GM21515 (cell line): Measurements from ENCODE around the gene FOCAD.

Source experiments
- ATAC-seq: cut with Tn5 transposase; IDR thresholded peaks from one replicate; pipeline ENCODE4 v1.9.1; 2021; ENCODE audit not compliant: unreplicated experiment

The FOCAD gene

GRCh38 chr9:21001581-21001980 is 317.5 kb downstream of the FOCAD start:
- ATAC-seq, result no peak

DNA sequence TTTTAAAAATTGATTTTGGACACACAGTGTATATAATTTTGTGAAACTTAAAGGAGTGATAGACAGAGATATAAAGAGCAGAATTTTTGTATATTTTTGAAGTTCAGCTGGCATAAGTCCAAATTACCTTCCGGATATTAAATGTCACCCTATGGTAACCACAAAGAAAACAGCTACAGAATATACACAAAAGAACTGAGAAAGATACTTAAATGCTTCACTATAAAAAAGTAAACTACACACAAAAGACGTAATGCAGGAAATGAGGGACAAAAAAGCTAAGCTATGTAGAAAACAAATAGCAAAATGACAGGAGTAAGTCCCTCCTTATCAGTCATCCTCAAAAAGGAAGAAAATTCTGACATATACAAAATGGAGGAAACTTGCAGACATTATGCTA is 318.0 kb downstream of the FOCAD start:
- no peak for ATAC-seq

GRCh38 chr9:21015129-21015815 is 331.2 kb downstream of the FOCAD start:
- no peak for ATAC-seq

DNA sequence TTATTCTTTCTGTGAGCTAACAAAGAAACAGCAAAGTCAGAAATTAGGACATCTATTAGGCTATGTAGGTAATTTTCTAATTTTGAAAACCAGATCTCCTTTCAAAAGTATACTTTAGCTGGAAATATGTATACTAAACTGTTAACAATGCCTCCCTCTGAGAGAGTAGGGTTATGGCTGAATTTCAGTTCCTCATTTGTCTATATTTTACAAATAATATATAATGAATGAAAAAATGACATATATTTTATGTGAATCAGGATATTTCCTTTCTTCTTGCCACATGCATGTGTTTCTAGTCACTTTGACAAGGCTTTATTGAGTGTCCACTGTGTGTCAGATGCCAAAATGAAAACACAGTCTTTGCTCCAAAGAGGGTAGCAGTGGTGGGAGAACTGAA is 331.9 kb downstream of the FOCAD start:
- ATAC-seq, result no peak

- no peak for ATAC-seq
Observed at GRCh38 chr9:21016701-21017491, 332.8 kb downstream of the FOCAD start.

GRCh38 chr9:21018177-21018576 is 334.1 kb downstream of the FOCAD start:
- no peak for ATAC-seq

GRCh38 chr9:21023861-21024260 is 339.8 kb downstream of the FOCAD start:
- ATAC-seq, result no peak

DNA sequence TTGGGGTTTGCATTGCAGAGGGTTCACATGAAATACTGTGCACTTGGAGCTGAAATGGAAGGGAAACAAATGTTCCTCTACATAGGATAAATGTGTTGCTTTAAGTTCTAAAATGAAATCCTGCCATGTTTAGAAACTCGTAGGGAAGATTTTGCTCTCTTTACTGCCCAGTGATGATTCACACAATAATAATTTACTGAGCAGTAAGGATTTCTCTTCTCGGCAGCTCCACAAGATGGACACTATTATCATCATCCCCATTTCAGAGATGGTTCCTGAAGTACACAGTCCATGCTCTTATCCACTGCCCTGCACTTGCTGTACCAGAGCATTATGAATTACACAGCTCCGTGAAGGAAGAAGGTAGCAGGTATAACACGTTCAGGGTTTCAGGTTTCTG is 343.2 kb downstream of the FOCAD start:
- no peak for ATAC-seq

- no peak for ATAC-seq
Observed at GRCh38 chr9:21028466-21028865, 344.4 kb downstream of the FOCAD start.

- ATAC-seq, result no peak
Observed at GRCh38 chr9:21029661-21030060, 345.6 kb downstream of the FOCAD start.

- peak; percentile 71 for ATAC-seq
Observed at GRCh38 chr9:21030389-21031035, 346.5 kb downstream of the FOCAD start.

GRCh38 chr9:21031091-21031807 is 347.2 kb downstream of the FOCAD start, which contains the start of gene HACD4:
Gene HACD4 (minus strand): TSS chr9:21031640. CDS start chr9:21031590, 50 bp downstream.
- peak; percentile 81 for ATAC-seq

DNA sequence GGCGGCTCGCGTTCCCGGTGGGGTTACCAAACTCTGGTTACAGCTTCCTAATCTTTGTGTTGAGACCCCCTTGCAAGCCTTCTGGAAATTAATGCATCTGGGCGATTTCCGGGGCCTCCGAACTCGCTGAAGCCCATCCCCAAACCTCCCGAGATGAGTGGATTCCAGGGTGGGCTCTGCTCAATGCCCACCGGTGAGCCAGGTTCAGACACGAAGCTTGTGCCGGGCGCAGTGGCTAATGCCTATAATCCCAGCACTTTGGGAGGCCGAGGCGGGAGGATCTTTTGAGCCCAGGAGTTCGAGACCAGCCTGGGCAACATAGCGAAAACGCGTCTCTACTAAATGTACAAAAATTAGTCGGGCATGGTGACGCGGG is 347.7 kb downstream of the FOCAD start:
- no peak for ATAC-seq

GRCh38 chr9:21037278-21037677 is 353.2 kb downstream of the FOCAD start:
- ATAC-seq, result no peak

- ATAC-seq, result no peak
Observed at GRCh38 chr9:21039302-21039701, 355.2 kb downstream of the FOCAD start.

DNA sequence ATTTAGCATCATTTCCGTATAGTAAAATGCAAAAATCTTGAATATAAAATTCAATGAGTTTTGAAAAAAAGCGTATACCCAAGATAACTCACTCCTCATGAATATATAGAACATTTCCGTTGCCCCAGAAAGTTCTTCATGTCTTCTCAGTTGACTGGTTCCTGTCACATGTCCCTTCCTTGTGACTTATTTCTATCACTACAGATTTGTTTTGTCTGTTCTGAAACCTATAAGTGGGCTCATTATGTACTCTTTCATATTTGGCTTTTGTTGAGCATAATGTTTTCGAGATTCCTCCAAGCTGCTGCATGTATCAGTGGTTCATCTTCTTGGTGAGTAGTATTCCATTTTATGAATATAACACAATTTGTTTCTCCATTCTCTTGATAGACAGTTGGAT is 358.4 kb downstream of the FOCAD start:
- no peak for ATAC-seq

DNA sequence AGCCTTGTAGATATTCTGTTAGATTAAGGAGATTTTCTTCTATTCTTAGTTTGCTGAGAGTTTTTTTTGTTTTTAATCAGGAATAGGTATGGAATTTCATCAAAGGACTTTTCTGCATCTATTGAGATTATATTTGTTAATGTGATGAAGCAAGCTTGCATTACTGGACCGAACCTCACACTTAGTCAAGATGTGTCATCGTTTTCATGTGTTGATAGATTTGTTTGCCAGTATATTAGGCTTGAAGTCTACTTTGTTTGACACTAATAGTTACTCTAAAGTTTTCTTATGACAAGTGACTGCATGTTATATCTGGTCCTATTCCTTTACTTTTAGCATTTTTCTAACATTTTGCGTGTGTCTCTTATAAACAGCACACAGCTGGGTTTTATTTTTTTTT is 359.8 kb downstream of the FOCAD start:
- no peak for ATAC-seq
